HG02759 (cell line): ENCODE results near the gene CEP170B.
A peak's percentile ranks its signal among the peaks of the same experiment; 100 is the strongest.
"Not testable (repeated sequence)": the region's sequence is repeated elsewhere in the genome, so short reads cannot be mapped to it uniquely, and the experiment has no call there.

Experiments used
- ATAC-seq: cut with Tn5 transposase; IDR thresholded peaks from one replicate; pipeline ENCODE4 v1.9.1; 2021; ENCODE audit warnings: mild to moderate bottlenecking, moderate library complexity; ENCODE audit not compliant: unreplicated experiment

CEP170B gene

GRCh38 chr14:104903990-104904389 is 38.9 kb downstream of the CEP170B start:
- ATAC-seq: no peak

DNA sequence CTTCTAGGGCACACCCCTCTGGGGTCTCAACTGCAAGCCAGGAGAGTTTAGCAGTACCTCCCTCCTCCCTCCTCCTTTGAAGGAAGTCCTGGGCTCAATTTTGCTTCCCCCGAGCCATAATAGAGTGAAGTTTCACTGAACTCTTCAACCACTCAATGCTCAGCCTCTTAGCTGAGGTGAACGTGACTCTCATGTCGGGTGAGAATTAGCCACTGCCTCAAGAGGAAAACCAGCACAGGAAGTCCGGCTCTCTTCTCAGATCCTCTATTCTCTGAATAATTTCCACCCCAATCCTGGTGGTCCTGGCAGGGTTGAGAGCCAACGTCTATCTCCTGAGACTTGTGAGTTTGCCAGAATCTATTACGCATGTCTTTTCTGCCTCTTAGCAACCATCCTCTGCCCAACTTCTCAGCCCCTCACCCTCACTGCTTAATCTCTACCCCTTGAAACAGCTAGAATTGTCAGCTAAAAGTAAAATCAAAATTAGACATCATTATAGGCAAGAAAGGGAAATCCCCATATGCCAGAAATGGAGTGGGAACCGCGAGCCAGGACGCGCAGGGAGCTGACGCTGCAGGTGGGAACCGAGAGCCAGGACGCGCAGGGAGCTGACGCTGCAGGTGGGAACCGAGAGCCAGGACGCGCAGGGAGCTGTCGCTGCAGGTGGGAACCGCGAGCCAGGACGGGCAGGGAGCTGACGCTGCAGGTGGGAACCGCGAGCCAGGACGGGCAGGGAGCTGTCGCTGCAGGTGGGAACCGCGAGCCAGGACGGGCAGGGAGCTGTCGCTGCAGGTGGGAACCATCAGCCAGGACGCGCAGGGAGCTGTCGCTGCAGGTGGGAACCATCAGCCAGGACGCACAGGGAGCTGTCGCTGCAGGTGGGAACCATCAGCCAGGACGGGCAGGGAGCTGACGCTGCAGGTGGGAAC is 39.8 kb downstream of the CEP170B start:
- not testable (repeated sequence) for ATAC-seq

- ATAC-seq: not testable (repeated sequence)
These were observed 40.5 kb downstream of the CEP170B start for GRCh38 chr14:104905579-104905933.

- no peak for ATAC-seq
These were observed 43.2 kb downstream of the CEP170B start for GRCh38 chr14:104908303-104908702.

DNA sequence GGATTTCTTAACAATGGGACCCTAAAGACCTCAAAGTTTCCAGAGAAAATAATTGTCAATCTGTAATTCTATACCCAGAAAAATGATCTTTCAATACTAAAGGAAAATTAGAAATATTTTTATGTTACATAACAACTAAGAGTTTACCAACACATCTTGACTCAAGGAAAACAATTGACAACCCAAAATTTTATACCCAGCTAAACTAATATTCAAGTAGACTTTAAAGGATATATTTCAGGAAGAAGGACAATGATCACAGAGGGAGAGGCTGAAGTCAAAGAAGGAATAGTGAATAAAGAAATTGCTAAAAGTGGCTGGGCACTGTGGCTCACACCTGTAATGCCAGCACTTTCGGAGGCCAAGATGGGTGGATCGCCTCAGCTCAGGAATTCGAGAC is 47.0 kb downstream of the CEP170B start:
- ATAC-seq: no peak

GRCh38 chr14:104913435-104913834 is 48.4 kb downstream of the CEP170B start:
- ATAC-seq: no peak

- no peak for ATAC-seq
These were observed 52.0 kb downstream of the CEP170B start for GRCh38 chr14:104917116-104917515.

GRCh38 chr14:104917993-104918392 is 52.9 kb downstream of the CEP170B start:
- ATAC-seq: no peak

- ATAC-seq: not testable (repeated sequence)
These were observed 54.3 kb downstream of the CEP170B start for GRCh38 chr14:104919152-104919992.

GRCh38 chr14:104919993-104920315 is 54.9 kb downstream of the CEP170B start:
- no peak for ATAC-seq

DNA sequence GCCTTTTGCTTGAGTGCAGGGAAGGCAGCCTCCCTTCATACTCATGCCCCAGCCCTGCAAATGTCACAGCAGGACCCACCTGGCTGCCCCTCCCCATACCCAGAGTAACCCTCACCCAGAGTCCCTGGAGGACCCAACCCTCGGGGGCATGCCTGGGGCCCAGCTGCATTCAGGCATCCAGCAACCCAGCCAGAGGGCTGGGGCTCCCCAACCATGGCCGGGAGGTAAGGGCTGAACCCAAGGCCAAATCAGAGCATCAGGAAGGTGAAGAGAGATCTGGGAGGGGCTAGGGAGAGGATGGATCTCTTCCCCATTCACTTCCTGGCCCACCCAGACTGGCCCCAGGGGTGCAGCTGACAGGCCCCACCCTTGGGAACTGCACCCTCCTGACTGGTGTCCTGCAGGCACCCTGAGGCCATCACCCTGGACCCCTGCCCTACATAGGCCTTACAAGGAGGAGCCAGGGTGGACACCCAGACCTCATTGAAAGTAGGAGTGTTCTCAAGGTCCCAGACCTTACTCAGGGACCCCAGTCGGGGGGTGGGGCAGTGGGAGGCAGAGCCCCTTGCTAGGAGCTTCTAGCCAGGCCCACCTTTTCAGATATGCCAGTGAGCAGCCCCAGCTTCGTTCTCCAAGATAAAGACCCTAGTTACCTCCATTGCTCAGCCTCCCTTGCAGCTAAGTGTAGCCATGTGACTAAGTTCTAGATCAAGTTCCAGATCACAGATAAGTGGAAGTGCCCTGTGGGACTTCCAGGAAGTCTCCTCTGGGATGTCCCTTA is 58.8 kb downstream of the CEP170B start:
- ATAC-seq: no peak

DNA sequence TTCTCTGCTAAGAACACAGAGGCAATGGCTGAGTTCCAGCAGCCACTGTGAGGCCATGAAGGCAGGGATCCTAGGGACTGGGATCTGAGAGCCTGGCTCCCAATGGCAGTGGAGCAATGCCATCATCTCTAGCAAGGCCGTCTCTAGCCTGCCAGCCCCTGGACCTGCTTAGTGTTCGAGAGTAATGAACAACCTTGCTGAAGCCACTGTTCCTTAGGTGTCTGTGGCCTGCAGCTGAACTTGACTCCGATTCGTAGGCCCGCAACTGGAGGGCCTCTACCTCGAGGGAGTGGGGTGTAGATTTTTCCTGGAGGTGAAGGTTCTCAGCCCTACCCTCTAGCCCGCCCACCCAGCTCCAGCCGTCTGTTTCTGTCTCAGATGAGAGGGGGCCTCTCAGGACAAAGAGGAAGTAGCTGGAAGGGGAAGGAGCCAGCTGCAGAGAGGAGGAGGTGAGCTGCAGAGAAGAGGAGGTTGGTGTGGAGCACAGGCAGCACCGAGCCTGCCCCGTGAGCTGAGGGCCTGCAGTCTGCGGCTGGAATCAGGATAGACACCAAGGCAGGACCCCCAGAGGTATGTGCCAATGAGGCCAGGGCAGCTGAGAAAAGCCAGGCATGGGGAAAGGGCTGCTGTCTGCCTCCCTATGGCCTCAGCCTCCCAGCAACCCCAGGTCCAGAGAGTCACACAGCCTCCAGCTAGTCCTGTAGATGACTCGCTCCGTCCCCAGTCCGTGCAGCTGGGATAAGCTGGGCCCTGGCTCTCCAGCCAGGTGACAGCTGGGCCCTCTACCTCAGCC is 59.5 kb downstream of the CEP170B start, which contains the start of gene PLD4:
PLD4 (plus strand) TSS at position 459 of the 793 bp plus-strand sequence. CDS start 2,262 bp downstream, outside the sequence.
- ATAC-seq: no peak

- no peak for ATAC-seq
These were observed 60.3 kb downstream of the CEP170B start for GRCh38 chr14:104925214-104925854.

- ATAC-seq: no peak
These were observed 61.0 kb downstream of the CEP170B start for GRCh38 chr14:104925855-104926609.

- ATAC-seq: peak; percentile 82
These were observed 61.8 kb downstream of the CEP170B start for GRCh38 chr14:104926619-104927431.

GRCh38 chr14:104927432-104927816 is 62.4 kb downstream of the CEP170B start:
- no peak for ATAC-seq

DNA sequence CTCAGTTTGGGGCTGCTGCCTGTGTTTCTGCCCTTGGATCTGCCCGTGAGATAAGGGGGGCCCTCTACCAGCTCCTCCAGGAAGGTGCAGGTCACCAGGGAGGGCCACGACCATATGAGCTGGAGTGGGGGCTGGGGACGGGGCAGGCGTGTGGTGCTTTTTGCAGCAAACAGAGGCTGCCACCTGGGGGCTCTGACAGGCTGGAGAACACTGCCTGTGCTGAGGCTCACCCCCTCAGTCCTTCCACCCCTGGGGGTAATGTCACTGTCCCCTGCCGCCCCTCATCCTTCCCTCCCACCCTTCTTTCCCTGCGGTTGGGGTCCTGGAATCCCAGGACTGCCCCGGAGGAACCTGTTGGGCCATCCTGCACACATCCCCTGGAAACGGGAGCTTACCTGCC is 62.8 kb downstream of the CEP170B start:
- ATAC-seq: no peak
